Immature natural killer cell (primary cell): Measurements from ENCODE around the gene GRK5. TPM values are rescaled to one million over a fixed set of nuclear protein-coding genes. Genes with fewer than 3 reads are reported as not detected.
"Not testable (repeated sequence)": the region's sequence is repeated elsewhere in the genome, so short reads cannot be mapped to it uniquely, and the experiment has no call there.

ENCODE experiments used
- DNase-seq, 3 donors: peaks; one replicate each; pipeline ENCODE4 v3.0.0; 2022; ENCODE audit warnings: mixed read lengths in 1 of 3
- H3K27ac Mint-ChIP-seq, 6 donors: one replicate each; pipeline ENCODE4 v1.8.0; 2020; ENCODE audit warnings: mixed read lengths in 6 of 6, mild to moderate bottlenecking in 5 of 6, inconsistent platforms in 4 of 6, moderate library complexity in 3 of 6
- H3K27me3 Mint-ChIP-seq, 3 donors: one replicate each; pipeline ENCODE4 v1.8.0; 2020 to 2021; ENCODE audit warnings: low read depth in 3 of 3, mild to moderate bottlenecking in 3 of 3, mixed read lengths in 3 of 3, moderate library complexity in 3 of 3, inconsistent platforms in 1 of 3
- H3K36me3 Mint-ChIP-seq, 3 donors: one replicate each; pipeline ENCODE4 v1.8.0; 2020; ENCODE audit warnings: mixed read lengths in 3 of 3, inconsistent platforms in 2 of 3, mild to moderate bottlenecking in 2 of 3
- H3K4me1 Mint-ChIP-seq, 2 donors: one replicate each; pipeline ENCODE4 v1.8.0; 2020; ENCODE audit warnings: inconsistent platforms in 2 of 2, mild to moderate bottlenecking in 2 of 2, mixed read lengths in 2 of 2, moderate library complexity in 1 of 2
- H3K4me3 Mint-ChIP-seq, 5 donors: one replicate each; pipeline ENCODE4 v1.8.0; 2020; ENCODE audit warnings: mild to moderate bottlenecking in 5 of 5, mixed read lengths in 5 of 5, inconsistent platforms in 3 of 5, moderate library complexity in 3 of 5
- H3K9me3 Mint-ChIP-seq, 6 donors: one replicate each; pipeline ENCODE4 v1.8.0; 2020; ENCODE audit warnings: mild to moderate bottlenecking in 6 of 6, mixed read lengths in 6 of 6, inconsistent platforms in 4 of 6, moderate library complexity in 3 of 6
- polyA plus RNA-seq, 3 donors: library from polyadenylated mRNA; unstranded; fragments of 300-500 nt; fragmentation: Illumina TruSeq; gene quantifications; one replicate each; pipeline ENCODE4 v1.2.3, GENCODE V29; 2021

The GRK5 gene
- polyA plus RNA-seq, 3 donors from 2014 or later, result 2.1 to 12.4 (median 3.3) TPM

GRCh38 chr10:119178372-119179119 is 28.8 kb upstream of the GRK5 start, which contains the start of gene PRDX3:
Gene PRDX3 (minus strand): TSS chr10:119178812. CDS start chr10:119178790, 22 bp downstream.
- Mint-ChIP-seq H3K27ac (peak within 1 kb of the TSS; percentile 88 to 95 (median 91)), H3K27me3 (peaks cover 0 to 6% (median 2%) of the 10 kb centered on the region in 3 donors), H3K36me3 (peaks cover 0 to 5% (median 4%) of the 10 kb centered on the region in 3 donors), H3K9me3 (peaks cover 0 to 2% (median 0%) of the 10 kb centered on the region in 6 donors), H3K4me1 (peaks cover 19 to 37% of the 10 kb centered on the region in 2 donors), H3K4me3 (peak within 1 kb of the TSS; percentile 92 to 99 (median 95))
- DNase-seq, result peak; percentile 85 to 88 (median 88)

GRCh38 chr10:119180850-119181400 is 26.4 kb upstream of the GRK5 start:
- H3K27me3 Mint-ChIP-seq, result not testable (repeated sequence)
- H3K27ac Mint-ChIP-seq, result peak overlapping the region in 1 of 6 donors; percentile 50

GRCh38 chr10:119183664-119184412 is 23.5 kb upstream of the GRK5 start:
- peaks cover 0 to 3% (median 2%) of the 10 kb centered on the region in 3 donors for H3K27me3 Mint-ChIP-seq
- peaks cover 0 to 5% of the 10 kb centered on the region in 2 donors for H3K4me1 Mint-ChIP-seq
- DNase-seq, result no peak
- no peaks in the 10 kb centered on the region for H3K9me3 Mint-ChIP-seq
- H3K4me3 Mint-ChIP-seq, result no peak overlapping the region
- H3K36me3 Mint-ChIP-seq, result no peaks in the 10 kb centered on the region
- H3K27ac Mint-ChIP-seq, result peak overlapping the region in 3 of 6 donors; percentile 30 to 69 (median 34)

More at GRCh38 chr10:119180850-119181400, 26.4 kb upstream of the GRK5 start:
- not testable (repeated sequence) for H3K36me3 Mint-ChIP-seq, H3K4me3 Mint-ChIP-seq, H3K9me3 Mint-ChIP-seq, DNase-seq
- H3K4me1 Mint-ChIP-seq, result peaks cover 15 to 29% of the 10 kb centered on the region in 2 donors

- Mint-ChIP-seq H3K9me3 (no peaks in the 10 kb centered on the region), H3K27ac (peak overlapping the region in 1 of 6 donors; percentile 44), H3K4me1 (peaks cover 12 to 13% of the 10 kb centered on the region in 2 donors), H3K36me3 (peaks cover 0 to 4% (median 0%) of the 10 kb centered on the region in 3 donors), H3K4me3 (peak overlapping the region in 4 of 5 donors; percentile 1 to 40 (median 8)), H3K27me3 (peaks cover 2 to 4% (median 4%) of the 10 kb centered on the region in 3 donors)
- peak; percentile 31 to 57 (median 38) for DNase-seq
These were observed 17.5 kb upstream of the GRK5 start for GRCh38 chr10:119189811-119190282.

- Mint-ChIP-seq H3K4me1 (peaks cover 12 to 13% of the 10 kb centered on the region in 2 donors), H3K27me3 (peaks cover 2 to 4% (median 4%) of the 10 kb centered on the region in 3 donors), H3K4me3 (no peak overlapping the region), H3K36me3 (peaks cover 0 to 4% (median 0%) of the 10 kb centered on the region in 3 donors), H3K9me3 (no peaks in the 10 kb centered on the region), H3K27ac (no peak overlapping the region)
- no peak for DNase-seq
These were observed 17.0 kb upstream of the GRK5 start for GRCh38 chr10:119190353-119190752.

- DNase-seq, result no peak
- H3K9me3 Mint-ChIP-seq, result no peaks in the 10 kb centered on the region
- H3K27ac Mint-ChIP-seq, result no peak overlapping the region
- peaks cover 0 to 4% (median 0%) of the 10 kb centered on the region in 3 donors for H3K36me3 Mint-ChIP-seq
- H3K4me1 Mint-ChIP-seq, result peaks cover 12 to 13% of the 10 kb centered on the region in 2 donors
- H3K4me3 Mint-ChIP-seq, result no peak overlapping the region
- H3K27me3 Mint-ChIP-seq, result peaks cover 2 to 4% (median 4%) of the 10 kb centered on the region in 3 donors
These were observed 16.2 kb upstream of the GRK5 start for GRCh38 chr10:119190954-119191785.

- H3K27ac Mint-ChIP-seq, result no peak overlapping the region
- peaks cover under 1 to 4% (median 4%) of the 10 kb centered on the region in 3 donors for H3K27me3 Mint-ChIP-seq
- H3K36me3 Mint-ChIP-seq, result peaks cover 0 to 4% (median 0%) of the 10 kb centered on the region in 3 donors
- H3K4me3 Mint-ChIP-seq, result no peak overlapping the region
- DNase-seq, result no peak
- no peaks in the 10 kb centered on the region for H3K9me3 Mint-ChIP-seq
- H3K4me1 Mint-ChIP-seq, result peaks cover 12 to 13% of the 10 kb centered on the region in 2 donors
These were observed 15.5 kb upstream of the GRK5 start for GRCh38 chr10:119191881-119192280.

- Mint-ChIP-seq H3K36me3 (no peaks in the 10 kb centered on the region), H3K27me3 (peaks cover 2 to 6% (median 2%) of the 10 kb centered on the region in 3 donors), H3K27ac (peak overlapping the region; percentile 7 to 77 (median 35)), H3K9me3 (no peaks in the 10 kb centered on the region), H3K4me3 (peak overlapping the region in 2 of 5 donors; percentile 7 to 64), H3K4me1 (peaks cover 14 to 21% of the 10 kb centered on the region in 2 donors)
- no peak for DNase-seq
These were observed 9.4 kb upstream of the GRK5 start for GRCh38 chr10:119197921-119198320.

- Mint-ChIP-seq H3K9me3 (no peaks in the 10 kb centered on the region), H3K27me3 (peaks cover 0 to 5% (median 2%) of the 10 kb centered on the region in 3 donors), H3K4me3 (no peak overlapping the region), H3K36me3 (no peaks in the 10 kb centered on the region), H3K27ac (peak overlapping the region in 2 of 6 donors; percentile 18 to 52), H3K4me1 (peaks cover 14 to 21% of the 10 kb centered on the region in 2 donors)
- DNase-seq, result no peak
These were observed 8.9 kb upstream of the GRK5 start for GRCh38 chr10:119198438-119198837.

- no peak overlapping the region for H3K4me3 Mint-ChIP-seq
- no peaks in the 10 kb centered on the region for H3K36me3 Mint-ChIP-seq
- peak; percentile 36 to 49 (median 48) for DNase-seq
- H3K4me1 Mint-ChIP-seq, result peaks cover 14 to 21% of the 10 kb centered on the region in 2 donors
- no peaks in the 10 kb centered on the region for H3K9me3 Mint-ChIP-seq
- H3K27me3 Mint-ChIP-seq, result peaks cover 0 to 7% (median 2%) of the 10 kb centered on the region in 3 donors
- H3K27ac Mint-ChIP-seq, result no peak overlapping the region
These were observed 8.0 kb upstream of the GRK5 start for GRCh38 chr10:119199231-119199992.

GRCh38 chr10:119201233-119201632 is 6.1 kb upstream of the GRK5 start:
- DNase-seq, result no peak
- Mint-ChIP-seq H3K27ac (no peak overlapping the region), H3K9me3 (no peaks in the 10 kb centered on the region), H3K4me1 (peaks cover 20 to 26% of the 10 kb centered on the region in 2 donors), H3K36me3 (no peaks in the 10 kb centered on the region), H3K4me3 (no peak overlapping the region), H3K27me3 (peaks cover 0 to 9% (median 4%) of the 10 kb centered on the region in 3 donors)

- DNase-seq, result no peak
- Mint-ChIP-seq H3K9me3 (no peaks in the 10 kb centered on the region), H3K4me3 (no peak overlapping the region), H3K27me3 (peaks cover 0 to 11% (median 6%) of the 10 kb centered on the region in 3 donors), H3K27ac (peak overlapping the region in 1 of 6 donors; percentile 69), H3K36me3 (no peaks in the 10 kb centered on the region), H3K4me1 (peaks cover 20 to 28% of the 10 kb centered on the region in 2 donors)
These were observed 4.4 kb upstream of the GRK5 start for GRCh38 chr10:119203006-119203405.
